SK-N-SH (cell line): Measurements from ENCODE around the gene DNAJC16. TPM values are rescaled to one million over a fixed set of nuclear protein-coding genes. Genes with fewer than 3 reads are reported as not detected.
"Not testable (repeated sequence)": the region's sequence is repeated elsewhere in the genome, so short reads cannot be mapped to it uniquely, and the experiment has no call there.

ENCODE experiments used
- CTCF ChIA-PET: fragments of 300-600, 350-600 bp; formaldehyde crosslinking; extraction: SDS; loops from one replicate; lab custom pipeline; 2021; lab: Yijun Ruan, JAX
- POLR2A ChIA-PET: fragments of 350-600 bp; sonication (Branson Sonifier 250); formaldehyde crosslinking; extraction: SDS; loops from one replicate; lab custom pipeline; 2020; ENCODE audit warnings: antibody characterized with exemption, inconsistent platforms; lab: Yijun Ruan, JAX
- DNase-seq: peaks from one replicate; pipeline ENCODE4 v3.0.0; 2012
- H2AFZ ChIP-seq: fragments of 200-600 bp; sonication (generic); 2 replicates; pipeline ENCODE4 v1.8.1; 2016; ENCODE audit warnings: antibody characterized with exemption, mild to moderate bottlenecking, low read depth
- H3F3A ChIP-seq: fragments of 200-600 bp; sonication (generic); replicated peaks from 2 replicates; pipeline ENCODE3; 2016; ENCODE audit warnings: antibody characterized with exemption, mild to moderate bottlenecking; ENCODE audit not compliant: insufficient read depth
- H3K27ac ChIP-seq, 2 experiments: fragments of 200-500 bp in 1 of 2; fragments of 200-600 bp in 1 of 2; sonication (Bioruptor generic) in 1 of 2; sonication (generic), shearing (Covaris generic) in 1 of 2; 2 replicates each; pipeline versions ENCODE4 v1.5.1 to v1.6.1; 2014 to 2016; ENCODE audit warnings: low read depth in 2 of 2, inconsistent platforms in 1 of 2, low read length in 1 of 2, mild to moderate bottlenecking in 1 of 2, mixed read lengths in 1 of 2
- H3K27me3 ChIP-seq: fragments of 200-600 bp; sonication (generic), shearing (Covaris generic); 2 replicates; pipeline ENCODE4 v1.6.1; 2016; ENCODE audit warnings: mixed run types; ENCODE audit not compliant: insufficient read depth
- H3K36me3 ChIP-seq, 2 experiments: fragments of 200-500 bp in 1 of 2; fragments of 200-600 bp in 1 of 2; sonication (Bioruptor generic) in 1 of 2; sonication (generic) in 1 of 2; replicated peaks in 1 of 2; 2 replicates each; pipeline versions ENCODE3 to v1.5.1; 2014 to 2016; ENCODE audit warnings: low read length in 1 of 2, mild to moderate bottlenecking in 1 of 2; ENCODE audit not compliant: insufficient read depth in 2 of 2, control insufficient read depth in 1 of 2
- H3K4me1 ChIP-seq, 2 experiments: fragments of 200-500 bp in 1 of 2; fragments of 200-600 bp in 1 of 2; sonication (Bioruptor generic) in 1 of 2; sonication (generic), shearing (Covaris generic) in 1 of 2; 2 replicates each; pipeline versions ENCODE4 v1.5.1 to v1.6.1; 2014 to 2016; ENCODE audit warnings: low read depth in 1 of 2, low read length in 1 of 2, mixed run types in 1 of 2; ENCODE audit not compliant: insufficient read depth in 2 of 2, control insufficient read depth in 1 of 2
- H3K4me2 ChIP-seq: fragments of 200-600 bp; sonication (generic), shearing (Covaris generic); 2 replicates; pipeline ENCODE4 v1.6.1; 2017; ENCODE audit warnings: mixed run types
- H3K4me3 ChIP-seq, 2 experiments: fragments of 200-500 bp in 1 of 2; fragments of 200-600 bp in 1 of 2; sonication (Bioruptor generic) in 1 of 2; sonication (generic), shearing (Covaris generic) in 1 of 2; 2 replicates each; pipeline versions ENCODE4 v1.5.1 to v1.8.1; 2014 to 2016; ENCODE audit warnings: low read depth in 2 of 2, inconsistent platforms in 1 of 2, low read length in 1 of 2, mild to moderate bottlenecking in 1 of 2, mixed read lengths in 1 of 2, moderate library complexity in 1 of 2
- H3K79me2 ChIP-seq: fragments of 200-600 bp; sonication (generic); 2 replicates; pipeline ENCODE4 v1.8.1; 2017; ENCODE audit warnings: mild to moderate bottlenecking; ENCODE audit not compliant: insufficient read depth
- H3K9ac ChIP-seq: fragments of 200-600 bp; sonication (generic); 2 replicates; pipeline ENCODE4 v1.6.1; 2017; ENCODE audit warnings: mixed run types
- H3K9me2 ChIP-seq: fragments of 200-600 bp; sonication (generic); 2 replicates; pipeline ENCODE4 v1.6.1; 2017; ENCODE audit warnings: mixed run types
- H3K9me3 ChIP-seq: fragments of 200-600 bp; sonication (generic); 2 replicates; pipeline ENCODE4 v1.6.1; 2017; ENCODE audit warnings: mixed run types, mild to moderate bottlenecking, moderate library complexity
- H4K20me1 ChIP-seq: fragments of 200-600 bp; sonication (generic); 2 replicates; pipeline ENCODE4 v1.6.1; 2017; ENCODE audit warnings: mild to moderate bottlenecking, mixed run types; ENCODE audit not compliant: insufficient read depth
- CHD2 ChIP-seq: fragments of 150-350 bp; IDR thresholded peaks from 2 replicates; pipeline ENCODE4 v1.6.1; 2018; ENCODE audit warnings: low read length; ENCODE audit not compliant: partially characterized antibody
- EZH2phosphoT487 ChIP-seq: fragments of 200-600 bp; sonication (generic); IDR thresholded peaks from 2 replicates; pipeline ENCODE4 v1.6.1; 2017; ENCODE audit warnings: low read depth, mixed run types, mild to moderate bottlenecking, antibody characterized with exemption, moderate library complexity, borderline replicate concordance
- FOXM1 ChIP-seq: IDR thresholded peaks from 2 replicates; pipeline ENCODE4 v1.4.0; 2012; ENCODE audit warnings: low read depth, mild to moderate bottlenecking
- GATA2 ChIP-seq: sonication (generic); formaldehyde crosslinking; IDR thresholded peaks from 2 replicates; pipeline ENCODE4 v1.5.0; 2020; ENCODE audit warnings: mild to moderate bottlenecking, missing genetic modification reagents
- IRF3 ChIP-seq: fragments of 150-350 bp; IDR thresholded peaks from 2 replicates; pipeline ENCODE4 v1.6.1; 2016; ENCODE audit warnings: mild to moderate bottlenecking, low read depth, low read length
- NFIC ChIP-seq: IDR thresholded peaks from 2 replicates; pipeline ENCODE4 v1.4.0; 2012; ENCODE audit warnings: borderline replicate concordance
- NRF1 ChIP-seq: IDR thresholded peaks from 2 replicates; pipeline ENCODE4 v1.6.1; 2012; ENCODE audit warnings: low read depth, mild to moderate bottlenecking, low read length
- PBX3 ChIP-seq: IDR thresholded peaks from 2 replicates; pipeline ENCODE4; 2012
- RAD21 ChIP-seq: IDR thresholded peaks from 2 replicates; pipeline ENCODE4 v1.6.1; 2012; ENCODE audit warnings: mild to moderate bottlenecking, low read length
- REST ChIP-seq: IDR thresholded peaks from 2 replicates; pipeline ENCODE4 v1.6.1; 2012; ENCODE audit warnings: mild to moderate bottlenecking, low read depth, low read length, moderate library complexity
- SMC3 ChIP-seq: IDR thresholded peaks from 2 replicates; pipeline ENCODE4 v1.6.1; 2012; ENCODE audit warnings: low read depth, low read length, improper control_type of control experiment
- TCF12 ChIP-seq: IDR thresholded peaks from 2 replicates; pipeline ENCODE4 v1.4.0; 2012
- USF2 ChIP-seq: fragments of 150-350 bp; IDR thresholded peaks from 2 replicates; pipeline ENCODE4 v1.6.1; 2017; ENCODE audit warnings: antibody characterized with exemption, low read length, low read depth, borderline replicate concordance
- WGBS: methylation state at CpG from one replicate; pipeline ENCODE4 v1.1.6; 2017; ENCODE audit warnings: low lambda C conversion rate; 5-methylcytosine and 5-hydroxymethylcytosine counted together
- polyA plus RNA-seq, 3 experiments: library from polyadenylated mRNA; depleted of rRNA; stranded (reverse); fragments of >200 nt; gene quantifications; 2 replicates each; pipeline ENCODE4 v1.2.3, GENCODE V29; 2012

The DNAJC16 gene
- polyA plus RNA-seq, 1 of the 3 experiments (the other 2 are of a cell fraction): 8.4 TPM

- DNase-seq: no peak
- no peak for TF ChIP-seq GATA2 (CRISPR knock-in tag)
- TF ChIP-seq EZH2phosphoT487: no peak
- TF ChIP-seq IRF3: no peak
- TF ChIP-seq SMC3: no peak
- no peak for TF ChIP-seq REST
- no peak for TF ChIP-seq FOXM1
- no peak for TF ChIP-seq CHD2
- no peak for TF ChIP-seq USF2
- TF ChIP-seq NFIC: no peak
- TF ChIP-seq NRF1: no peak
- no peak for TF ChIP-seq RAD21
- TF ChIP-seq PBX3: no peak
- no peak for TF ChIP-seq TCF12
- TF ChIP-seq, all 33 proteins: peak for 0
- CTCF ChIA-PET: interaction anchor here (0.9 to 1.5 kb wide), 2 partner anchors 16 to 180 kb away, joined by 3 to 5 read pairs; no protein-coding TSS in a partner anchor
- H3K4me3 ChIP-seq: no peak overlapping the region
- H3K79me2 ChIP-seq: no peaks in the 10 kb centered on the region
- H3K27me3 ChIP-seq: no peaks in the 10 kb centered on the region
- H3K4me2 ChIP-seq: no peak overlapping the region
- no peak overlapping the region for H3K27ac ChIP-seq
- no peak overlapping the region for H2AFZ ChIP-seq
- no peak overlapping the region for H3K9ac ChIP-seq
- peaks cover 0 to 8% of the 10 kb centered on the region in 2 experiments; a peak in 1 of 4 replicates for H3K4me1 ChIP-seq
- no peaks in the 10 kb centered on the region for H3K9me2 ChIP-seq
- no peaks in the 10 kb centered on the region for H3F3A ChIP-seq
- WGBS: 95% methylated on average over 6 of the region's 6 CpGs
- no peaks in the 10 kb centered on the region for H3K9me3 ChIP-seq
- POLR2A ChIA-PET: no interaction called here
- no peaks in the 10 kb centered on the region for H3K36me3 ChIP-seq
- H4K20me1 ChIP-seq: no peaks in the 10 kb centered on the region
Observed at GRCh38 chr1:15485636-15486035, 41.0 kb upstream of the DNAJC16 start.

- H3K9me3 ChIP-seq, H3F3A ChIP-seq, H3K4me3 ChIP-seq, H3K4me2 ChIP-seq, CTCF ChIA-PET, H3K36me3 ChIP-seq, H3K9me2 ChIP-seq, H3K4me1 ChIP-seq, H4K20me1 ChIP-seq, H2AFZ ChIP-seq, H3K27me3 ChIP-seq, POLR2A ChIA-PET, DNase-seq, H3K27ac ChIP-seq, H3K9ac ChIP-seq, H3K79me2 ChIP-seq: not testable (repeated sequence)
- 94% methylated on average over 15 of the region's 17 CpGs for WGBS
Observed at GRCh38 chr1:15486844-15487610, 39.6 kb upstream of the DNAJC16 start.
